ENCODE results near the gene THBS2. TPM values are rescaled to one million over a fixed set of nuclear protein-coding genes. Genes with fewer than 3 reads are reported as not detected.

The THBS2 gene
- total and polyA plus RNA-seq, 2 of the 8 experiments (the other 6 are each of a cell fraction or from before 2014, with no cell fraction given), result 11.0 to 22.5 TPM

GRCh38 chr6:169266261-169266660, 12.6 kb upstream of the THBS2 start (continued):
- TF ChIP-seq RXRA (IDR thresholded peaks at IDR 0.05; ENCODE audit: insufficient read depth, low read depth, low read length) (no peak), PHF8 (conservative IDR thresholded peaks at IDR 0.05; ENCODE audit: low read depth, low read length) (no peak), SP2 (IDR thresholded peaks at IDR 0.05; ENCODE audit: low read length) (no peak), TCF12 (IDR thresholded peaks at IDR 0.05; ENCODE audit: low read depth, low read length) (no peak)

All from H1 (cell line).